ENCODE data around the gene PPP2R3B.

GRCh38 chrX:350534-351323, 36.0 kb downstream of the PPP2R3B start:
- TF ChIP-seq POLR2A (IDR thresholded peaks at IDR 0.05) (no peak), POLR2AphosphoS5 (IDR thresholded peaks at IDR 0.05) (no peak)
